Fibroblast of the aortic adventitia (primary cell): ENCODE measurements around the gene BRPF3. TPM values are rescaled to one million over a fixed set of nuclear protein-coding genes. Genes with fewer than 3 reads are reported as not detected.

Experiments
- DNase-seq: peaks from one replicate; pipeline ENCODE4 v3.0.0-alpha.2; 2010; ENCODE audit warnings: low read depth
- H3K4me3 ChIP-seq: 2 replicates; pipeline ENCODE4 v1.5.1; 2011; ENCODE audit warnings: low read depth, mild to moderate bottlenecking, control low read depth, low read length, moderate library complexity
- CTCF ChIP-seq: IDR thresholded peaks from 2 replicates; pipeline ENCODE4 v1.5.1; 2011; ENCODE audit warnings: mild to moderate bottlenecking, low read length, control low read depth, inconsistent platforms; ENCODE audit not compliant: insufficient read depth
- total RNA-seq: library from RNA; depleted of rRNA; stranded (reverse); fragments of >200 nt; gene quantifications from 2 replicates; pipeline ENCODE4 v1.2.3, GENCODE V29; 2012; ENCODE audit warnings: low replicate concordance

Gene BRPF3
- total RNA-seq, 1 donor, result 19.1 TPM

GRCh38 chr6:36204068-36204753 lies 7.7 kb downstream of the BRPF3 start:
- no peak overlapping the region for H3K4me3 ChIP-seq
- DNase-seq, result no peak
- TF ChIP-seq CTCF, result no peak

GRCh38 chr6:36207155-36207554 lies 10.6 kb downstream of the BRPF3 start:
- no peak for DNase-seq
- H3K4me3 ChIP-seq, result no peak overlapping the region
- no peak for TF ChIP-seq CTCF

- DNase-seq, result no peak
- no peak overlapping the region for H3K4me3 ChIP-seq
- TF ChIP-seq CTCF, result no peak
Measured at GRCh38 chr6:36209606-36210005, 13.1 kb downstream of the BRPF3 start.

GRCh38 chr6:36210182-36210581 lies 13.6 kb downstream of the BRPF3 start:
- no peak for TF ChIP-seq CTCF
- DNase-seq, result no peak
- H3K4me3 ChIP-seq, result no peak overlapping the region

GRCh38 chr6:36210886-36211595 lies 14.5 kb downstream of the BRPF3 start:
- no peak for DNase-seq
- H3K4me3 ChIP-seq, result no peak overlapping the region
- no peak for TF ChIP-seq CTCF

GRCh38 chr6:36216559-36216958 lies 20.0 kb downstream of the BRPF3 start:
- TF ChIP-seq CTCF, result no peak
- no peak overlapping the region for H3K4me3 ChIP-seq
- DNase-seq, result peak; percentile 52

GRCh38 chr6:36217188-36217587 lies 20.6 kb downstream of the BRPF3 start:
- no peak overlapping the region for H3K4me3 ChIP-seq
- no peak for TF ChIP-seq CTCF
- no peak for DNase-seq
